ENCODE results near the gene COL4A6.

COL4A6 gene

GRCh38 chrX:108169768-108170167 is 268.5 kb downstream of the COL4A6 start:
- no peak for TF ChIP-seq Cebpa-rat (IDR thresholded peaks at IDR 0.05)
- peaks cover 80 to 100% (median 92%) of the 10 kb centered on the region in 11 experiments for H3K27me3 ChIP-seq
- no peak overlapping the region for H3K9ac ChIP-seq
- H3K27ac ChIP-seq = no peak overlapping the region
- no peaks in the 10 kb centered on the region for H3K4me1 ChIP-seq
- H3K4me2 ChIP-seq = no peak overlapping the region
- peaks cover 0 to 9% (median 0%) of the 10 kb centered on the region in 11 experiments; a peak in 2 of 22 replicates for H3K9me3 ChIP-seq (replicated peaks in 1 of 11)
- no peak overlapping the region for H3K4me3 ChIP-seq
- H3K36me3 ChIP-seq = no peaks in the 10 kb centered on the region
- peaks cover 0 to 5% (median 0%) of the 10 kb centered on the region in 11 experiments; a peak in 1 of 22 replicates for H4K20me1 ChIP-seq

- H3K9ac ChIP-seq = no peak overlapping the region
These were observed 269.1 kb downstream of the COL4A6 start for GRCh38 chrX:108168961-108169740.

GRCh38 chrX:108167211-108167872 is 270.9 kb downstream of the COL4A6 start:
- no peak overlapping the region for H3K4me2 ChIP-seq
- no peak overlapping the region for H3K4me3 ChIP-seq
- no peaks in the 10 kb centered on the region for H4K20me1 ChIP-seq
- H3K27me3 ChIP-seq = peaks cover 65 to 99% (median 89%) of the 10 kb centered on the region in 11 experiments
- peaks cover 0 to 14% (median 0%) of the 10 kb centered on the region in 11 experiments; a peak in 3 of 22 replicates for H3K9me3 ChIP-seq (replicated peaks in 1 of 11)
- H3K36me3 ChIP-seq = no peaks in the 10 kb centered on the region
- TF ChIP-seq Cebpa-rat (IDR thresholded peaks at IDR 0.05) = no peak
- H3K4me1 ChIP-seq = no peaks in the 10 kb centered on the region
- H3K9ac ChIP-seq = no peak overlapping the region
- no peak overlapping the region for H3K27ac ChIP-seq

More at GRCh38 chrX:108168961-108169740, 269.1 kb downstream of the COL4A6 start:
- H3K9me3 ChIP-seq (replicated peaks in 1 of 11) = peaks cover 0 to 9% (median 0%) of the 10 kb centered on the region in 11 experiments; a peak in 2 of 22 replicates
- H4K20me1 ChIP-seq = no peaks in the 10 kb centered on the region; a peak in 1 of 22 replicates
- no peak overlapping the region for H3K4me2 ChIP-seq
- H3K27ac ChIP-seq = no peak overlapping the region
- H3K4me3 ChIP-seq = no peak overlapping the region
- peaks cover 78 to 99% (median 92%) of the 10 kb centered on the region in 11 experiments for H3K27me3 ChIP-seq
- no peaks in the 10 kb centered on the region for H3K36me3 ChIP-seq
- no peak for TF ChIP-seq Cebpa-rat (IDR thresholded peaks at IDR 0.05)
- H3K4me1 ChIP-seq = no peaks in the 10 kb centered on the region

GRCh38 chrX:108165383-108166111 is 272.7 kb downstream of the COL4A6 start:
- TF ChIP-seq Cebpa-rat (IDR thresholded peaks at IDR 0.05) = no peak
- Histone ChIP-seq H3K4me3 (no peak overlapping the region), H4K20me1 (no peaks in the 10 kb centered on the region), H3K36me3 (no peaks in the 10 kb centered on the region), H3K4me1 (no peaks in the 10 kb centered on the region), H3K27me3 (peaks cover 66 to 99% (median 88%) of the 10 kb centered on the region in 11 experiments), H3K9ac (no peak overlapping the region), H3K4me2 (no peak overlapping the region), H3K9me3 (replicated peaks in 1 of 11) (peaks cover 0 to 13% (median 0%) of the 10 kb centered on the region in 11 experiments; a peak in 3 of 22 replicates), H3K27ac (no peak overlapping the region)

- H3K4me1 ChIP-seq = no peaks in the 10 kb centered on the region
- no peak overlapping the region for H3K27ac ChIP-seq
- H3K4me3 ChIP-seq = no peak overlapping the region
- no peak for TF ChIP-seq Cebpa-rat (IDR thresholded peaks at IDR 0.05)
- no peak overlapping the region for H3K4me2 ChIP-seq
- H3K27me3 ChIP-seq = peaks cover 67 to 99% (median 88%) of the 10 kb centered on the region in 11 experiments
- H3K9me3 ChIP-seq (replicated peaks in 1 of 11) = peaks cover 0 to 6% (median 0%) of the 10 kb centered on the region in 11 experiments; a peak in 1 of 22 replicates
- H4K20me1 ChIP-seq = peaks cover 0 to 12% (median 0%) of the 10 kb centered on the region in 11 experiments; a peak in 2 of 22 replicates
- H3K9ac ChIP-seq = no peak overlapping the region
- no peaks in the 10 kb centered on the region for H3K36me3 ChIP-seq
These were observed 274.7 kb downstream of the COL4A6 start for GRCh38 chrX:108163333-108164082.

GRCh38 chrX:108162265-108162664 is 276.0 kb downstream of the COL4A6 start:
- peaks cover 67 to 99% (median 88%) of the 10 kb centered on the region in 11 experiments for H3K27me3 ChIP-seq
- TF ChIP-seq Cebpa-rat (IDR thresholded peaks at IDR 0.05) = no peak

GRCh38 chrX:108160309-108160708 is 277.9 kb downstream of the COL4A6 start:
- Histone ChIP-seq H3K4me1 (no peaks in the 10 kb centered on the region), H3K9ac (no peak overlapping the region), H3K36me3 (no peaks in the 10 kb centered on the region), H3K27me3 (peaks cover 73 to 100% (median 95%) of the 10 kb centered on the region in 11 experiments), H3K4me2 (no peak overlapping the region), H3K4me3 (no peak overlapping the region), H3K27ac (no peak overlapping the region), H4K20me1 (peaks cover 0 to 15% (median 0%) of the 10 kb centered on the region in 11 experiments; a peak in 6 of 22 replicates), H3K9me3 (replicated peaks in 1 of 11) (peaks cover 0 to 6% (median 0%) of the 10 kb centered on the region in 11 experiments; a peak in 1 of 22 replicates)
- TF ChIP-seq Cebpa-rat (IDR thresholded peaks at IDR 0.05) = no peak

More at GRCh38 chrX:108162265-108162664, 276.0 kb downstream of the COL4A6 start:
- Histone ChIP-seq H3K4me1 (no peaks in the 10 kb centered on the region), H3K27ac (no peak overlapping the region), H3K4me2 (no peak overlapping the region; a peak in 1 of 22 replicates), H3K9ac (no peak overlapping the region), H3K9me3 (replicated peaks in 1 of 11) (peaks cover 0 to 6% (median 0%) of the 10 kb centered on the region in 11 experiments; a peak in 1 of 22 replicates), H3K36me3 (no peaks in the 10 kb centered on the region), H4K20me1 (peaks cover 0 to 15% (median 0%) of the 10 kb centered on the region in 11 experiments; a peak in 6 of 22 replicates), H3K4me3 (no peak overlapping the region)

GRCh38 chrX:108159028-108159670 is 279.1 kb downstream of the COL4A6 start:
- no peak overlapping the region for H3K27ac ChIP-seq
- no peaks in the 10 kb centered on the region for H3K4me1 ChIP-seq
- H3K27me3 ChIP-seq = peaks cover 79 to 100% (median 98%) of the 10 kb centered on the region in 11 experiments
- H3K36me3 ChIP-seq = no peaks in the 10 kb centered on the region; a peak in 1 of 22 replicates
- no peak overlapping the region for H3K4me2 ChIP-seq
- no peak overlapping the region for H3K9ac ChIP-seq
- TF ChIP-seq Cebpa-rat (IDR thresholded peaks at IDR 0.05) = no peak
- peaks cover 0 to 15% (median 0%) of the 10 kb centered on the region in 11 experiments; a peak in 6 of 22 replicates for H4K20me1 ChIP-seq
- H3K9me3 ChIP-seq (replicated peaks in 1 of 11) = peaks cover 0 to 6% (median 0%) of the 10 kb centered on the region in 11 experiments; a peak in 1 of 22 replicates
- H3K4me3 ChIP-seq = no peak overlapping the region

Data from BLaER1 treated with 17β-estradiol and CSF1 and Interleukin-3, amounts not matched to agents 10 nM and 100 nM (cell line).